Caco-2 (cell line): ENCODE results near the gene ZAP70. TPM values are rescaled to one million over a fixed set of nuclear protein-coding genes. Genes with fewer than 3 reads are reported as not detected.

ENCODE experiments used
- BruUV-seq: library from RNA; stranded (reverse); fragments of 400-500 nt; replicated peaks from 2 replicates; lab custom pipeline; 2021; lab: Mats Ljungman, UMichigan
- CTCF ChIA-PET: fragments of 300-600 bp; sonication (Branson Sonifier 250); formaldehyde crosslinking; loops from one replicate; lab custom pipeline; 2022; ENCODE audit warnings: antibody characterized with exemption; lab: Charles Lee
- POLR2A ChIA-PET: fragments of 300-600 bp; sonication (Branson Sonifier 250); formaldehyde crosslinking; loops from one replicate; lab custom pipeline; 2022; ENCODE audit warnings: antibody characterized with exemption; lab: Charles Lee
- DNase-seq, 2 experiments: peaks; one replicate each; pipeline versions ENCODE4 v3.0.0 to v3.0.0-alpha.2; 2020 to 2022
- H3K27me3 ChIP-seq: replicated peaks from 2 replicates; pipeline ENCODE4 v1.6.0; 2011; ENCODE audit warnings: low read length; ENCODE audit not compliant: control insufficient read depth, insufficient read depth
- H3K36me3 ChIP-seq: 2 replicates; pipeline ENCODE4 v1.5.1; 2011; ENCODE audit warnings: low read length; ENCODE audit not compliant: control insufficient read depth, insufficient read depth
- H3K4me1 ChIP-seq: fragments of 250-450 bp; sonication (Bioruptor Pico); 2 replicates; pipeline ENCODE4 v1.5.1; 2020; ENCODE audit warnings: mild to moderate bottlenecking
- H3K4me3 ChIP-seq: 2 replicates; pipeline ENCODE4 v1.5.1; 2011; ENCODE audit warnings: low read depth, mild to moderate bottlenecking, control low read depth, low read length
- H3K9me3 ChIP-seq: fragments of 250-450 bp; sonication (Bioruptor Pico); 2 replicates; pipeline ENCODE4 v1.5.1; 2020; ENCODE audit warnings: mild to moderate bottlenecking, moderate library complexity
- H3K27ac Mint-ChIP-seq: one replicate; pipeline ENCODE4 v1.8.0; 2022; ENCODE audit warnings: mixed read lengths; ENCODE audit not compliant: unreplicated experiment
- H3K27me3 Mint-ChIP-seq: one replicate; pipeline ENCODE4 v1.8.0; 2022; ENCODE audit warnings: mixed read lengths; ENCODE audit not compliant: insufficient read depth, unreplicated experiment
- H3K36me3 Mint-ChIP-seq: one replicate; pipeline ENCODE4 v1.8.0; 2022; ENCODE audit warnings: mild to moderate bottlenecking, mixed read lengths; ENCODE audit not compliant: insufficient read depth, unreplicated experiment
- H3K4me1 Mint-ChIP-seq: one replicate; pipeline ENCODE4 v1.8.0; 2022; ENCODE audit warnings: low read depth, mixed read lengths; ENCODE audit not compliant: unreplicated experiment
- H3K4me3 Mint-ChIP-seq: one replicate; pipeline ENCODE4 v1.8.0; 2022; ENCODE audit warnings: mild to moderate bottlenecking, moderate library complexity, mixed read lengths; ENCODE audit not compliant: unreplicated experiment
- H3K9me3 Mint-ChIP-seq: one replicate; pipeline ENCODE4 v1.8.0; 2022; ENCODE audit warnings: mixed read lengths; ENCODE audit not compliant: unreplicated experiment
- intact Hi-C: fragments of 100-400 bp; cut with micrococcal nuclease; formaldehyde crosslinking; loops from one replicate; pipeline ENCODE4 v1.10.0; 2022; ENCODE audit not compliant: unreplicated experiment
- total RNA-seq: library from RNA; stranded (reverse); gene quantifications from 2 replicates; pipeline ENCODE4 v1.2.3, GENCODE V29; 2022
- TF ChIP-seq, protein P1 (sequence below), 2 experiments: fragments of 200-600 bp in 1 of 2; IDR thresholded peaks; 1 replicate in 1 of 2; 2 replicates in 1 of 2; pipeline versions ENCODE4 v1.5.1 to v1.8.0; 2011 to 2022; ENCODE audit warnings: antibody characterized with exemption in 1 of 2, control low read depth in 1 of 2, inconsistent platforms in 1 of 2, low read depth in 1 of 2, low read length in 1 of 2, mild to moderate bottlenecking in 1 of 2, moderate library complexity in 1 of 2; ENCODE audit not compliant: insufficient read depth in 1 of 2, severe bottlenecking in 1 of 2, unreplicated experiment in 1 of 2

ZAP70 gene
- total RNA-seq, 1 experiment from 2014 or later = 0.82 TPM

DNA sequence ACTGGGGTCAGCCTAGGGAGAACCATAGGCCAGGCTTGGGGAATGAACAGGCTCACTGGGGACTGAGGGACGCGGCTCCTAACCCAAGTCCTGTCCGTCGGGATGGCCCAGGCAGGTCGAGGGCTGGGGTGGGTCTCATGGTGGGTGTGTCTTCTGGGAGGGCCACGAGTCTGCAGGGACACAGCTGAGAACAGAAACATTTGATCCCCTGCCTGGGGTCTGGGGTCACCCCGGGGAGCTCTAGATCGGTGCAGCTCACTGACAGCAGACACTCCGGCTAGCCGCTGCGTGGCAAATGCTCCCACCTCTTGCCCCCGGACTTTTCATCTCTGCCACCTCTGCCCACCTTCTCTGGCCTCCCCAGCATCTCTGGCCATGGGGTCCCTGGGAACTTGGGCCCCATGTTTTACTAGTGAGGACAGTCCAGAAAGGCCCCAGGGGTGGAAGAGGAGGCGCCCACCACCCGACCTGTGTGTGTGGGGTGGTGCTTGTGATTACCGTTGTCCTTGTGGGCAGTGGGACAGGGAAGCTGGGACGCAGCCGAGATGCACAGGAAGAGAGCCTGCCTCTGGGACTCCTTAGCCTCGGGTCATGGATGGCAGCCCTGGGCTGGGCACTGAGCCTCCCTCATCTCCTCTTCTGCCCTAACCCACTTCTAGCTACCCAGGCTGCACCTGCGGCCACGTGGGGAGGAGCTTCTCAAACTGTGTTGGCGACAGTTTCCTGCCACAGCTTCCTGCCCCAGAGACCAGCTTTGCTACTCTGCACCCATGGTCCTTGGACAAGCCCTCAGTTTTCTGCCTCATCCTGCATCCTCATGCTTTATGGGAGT lies 4.9 kb downstream of the ZAP70 start:
- H3K27ac Mint-ChIP-seq = no peak overlapping the region
- CTCF ChIA-PET = no interaction called here
- no peaks in the 10 kb centered on the region for H3K27me3 Mint-ChIP-seq
- H3K9me3 ChIP-seq = no peaks in the 10 kb centered on the region
- H3K36me3 Mint-ChIP-seq = no peaks in the 10 kb centered on the region
- peaks cover 10% of the 10 kb centered on the region for H3K4me1 ChIP-seq
- H3K4me3 Mint-ChIP-seq = no peak overlapping the region
- TF ChIP-seq, protein P1, sequence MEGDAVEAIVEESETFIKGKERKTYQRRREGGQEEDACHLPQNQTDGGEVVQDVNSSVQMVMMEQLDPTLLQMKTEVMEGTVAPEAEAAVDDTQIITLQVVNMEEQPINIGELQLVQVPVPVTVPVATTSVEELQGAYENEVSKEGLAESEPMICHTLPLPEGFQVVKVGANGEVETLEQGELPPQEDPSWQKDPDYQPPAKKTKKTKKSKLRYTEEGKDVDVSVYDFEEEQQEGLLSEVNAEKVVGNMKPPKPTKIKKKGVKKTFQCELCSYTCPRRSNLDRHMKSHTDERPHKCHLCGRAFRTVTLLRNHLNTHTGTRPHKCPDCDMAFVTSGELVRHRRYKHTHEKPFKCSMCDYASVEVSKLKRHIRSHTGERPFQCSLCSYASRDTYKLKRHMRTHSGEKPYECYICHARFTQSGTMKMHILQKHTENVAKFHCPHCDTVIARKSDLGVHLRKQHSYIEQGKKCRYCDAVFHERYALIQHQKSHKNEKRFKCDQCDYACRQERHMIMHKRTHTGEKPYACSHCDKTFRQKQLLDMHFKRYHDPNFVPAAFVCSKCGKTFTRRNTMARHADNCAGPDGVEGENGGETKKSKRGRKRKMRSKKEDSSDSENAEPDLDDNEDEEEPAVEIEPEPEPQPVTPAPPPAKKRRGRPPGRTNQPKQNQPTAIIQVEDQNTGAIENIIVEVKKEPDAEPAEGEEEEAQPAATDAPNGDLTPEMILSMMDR (IDR thresholded peaks at IDR 0.05; ENCODE audit: insufficient read depth in 1 of 2, low read depth in 1 of 2, low read length in 1 of 2, severe bottlenecking in 1 of 2, unreplicated experiment in 1 of 2) = no peak
- POLR2A ChIA-PET = no interaction called here
- H3K9me3 Mint-ChIP-seq = no peaks in the 10 kb centered on the region
- intact Hi-C loops = no loop called here
- H3K4me1 Mint-ChIP-seq = peaks cover 7% of the 10 kb centered on the region
- BruUV-seq = no TSS peak
- no peaks in the 10 kb centered on the region for H3K27me3 ChIP-seq
- H3K36me3 ChIP-seq = no peaks in the 10 kb centered on the region
- peak in 1 of 2 experiments; percentile 19 for DNase-seq
- no peak overlapping the region for H3K4me3 ChIP-seq

DNA sequence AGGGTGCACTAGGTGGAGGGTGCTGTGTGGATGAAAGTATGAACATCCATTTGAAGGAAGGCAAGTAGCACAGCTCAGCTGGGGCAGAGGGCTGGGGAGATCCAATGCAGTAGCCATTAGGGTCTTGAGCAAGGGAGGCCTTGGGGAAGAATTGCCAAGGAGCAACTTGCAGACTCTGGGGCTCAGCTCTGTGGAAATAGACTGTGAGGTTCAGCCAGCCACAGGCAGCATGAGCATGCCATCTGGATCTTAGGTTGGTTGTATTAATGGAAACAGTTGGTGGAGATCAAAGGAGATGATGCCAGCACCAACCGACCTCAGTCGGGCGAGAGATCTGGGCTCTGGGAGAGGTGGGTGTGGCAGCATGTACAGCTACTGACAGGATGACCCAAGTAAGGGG lies 5.6 kb downstream of the ZAP70 start:
- no peaks in the 10 kb centered on the region for H3K9me3 Mint-ChIP-seq
- H3K27me3 Mint-ChIP-seq = no peaks in the 10 kb centered on the region
- no peak overlapping the region for H3K4me3 ChIP-seq
- TF ChIP-seq, protein P1 (IDR thresholded peaks at IDR 0.05; ENCODE audit: insufficient read depth in 1 of 2, low read depth in 1 of 2, low read length in 1 of 2, severe bottlenecking in 1 of 2, unreplicated experiment in 1 of 2) = no peak
- no peak for DNase-seq
- no TSS peak for BruUV-seq
- POLR2A ChIA-PET = no interaction called here
- CTCF ChIA-PET = no interaction called here
- H3K4me3 Mint-ChIP-seq = no peak overlapping the region
- H3K4me1 ChIP-seq = peaks cover 8% of the 10 kb centered on the region
- H3K27me3 ChIP-seq = no peaks in the 10 kb centered on the region
- intact Hi-C loops = no loop called here
- H3K36me3 Mint-ChIP-seq = no peaks in the 10 kb centered on the region
- no peaks in the 10 kb centered on the region for H3K36me3 ChIP-seq
- H3K9me3 ChIP-seq = no peaks in the 10 kb centered on the region
- H3K27ac Mint-ChIP-seq = no peak overlapping the region
- peaks cover 7% of the 10 kb centered on the region for H3K4me1 Mint-ChIP-seq

DNA sequence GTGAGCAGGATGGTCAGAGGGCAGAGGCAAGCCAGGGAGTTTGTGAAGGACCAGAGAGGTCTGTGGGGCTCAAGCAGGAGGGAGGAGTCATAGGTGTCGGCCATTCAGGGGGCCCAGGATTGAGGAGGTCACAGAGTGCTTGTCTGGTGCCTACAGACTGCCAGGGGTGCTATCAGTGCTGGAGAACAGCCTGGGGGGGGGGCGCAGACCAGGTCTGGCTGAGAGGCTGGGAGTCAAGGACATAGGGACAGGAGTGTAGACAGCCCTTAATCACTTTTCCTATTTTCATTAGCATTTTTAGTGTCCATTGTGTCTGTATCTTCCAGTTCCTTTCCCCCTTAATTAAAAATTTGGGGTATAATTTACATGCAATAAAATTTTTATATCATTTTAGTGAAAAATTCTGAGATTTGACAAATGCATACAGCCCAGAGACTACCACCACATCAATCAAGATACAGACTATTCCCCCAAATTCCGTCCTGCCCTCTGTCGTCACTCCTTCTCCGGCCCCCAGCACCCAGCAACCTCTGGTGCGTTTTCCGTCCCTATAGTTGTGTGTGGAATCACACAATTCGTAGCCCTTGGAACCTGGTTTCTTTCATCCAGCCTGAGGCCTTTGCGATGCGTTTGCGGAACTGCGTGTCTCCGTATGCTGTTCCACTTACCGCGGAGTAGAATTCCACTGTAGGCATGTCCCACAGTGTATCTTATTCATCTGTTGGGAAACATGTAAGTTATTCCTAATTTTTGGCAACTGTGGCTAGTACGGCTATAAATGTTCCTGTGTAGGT lies 6.2 kb downstream of the ZAP70 start:
- H3K9me3 ChIP-seq = no peaks in the 10 kb centered on the region
- H3K27ac Mint-ChIP-seq = no peak overlapping the region
- peaks cover 7% of the 10 kb centered on the region for H3K4me1 Mint-ChIP-seq
- TF ChIP-seq, protein P1 (IDR thresholded peaks at IDR 0.05; ENCODE audit: insufficient read depth in 1 of 2, low read depth in 1 of 2, low read length in 1 of 2, severe bottlenecking in 1 of 2, unreplicated experiment in 1 of 2) = no peak
- BruUV-seq = no TSS peak
- no peak for DNase-seq
- intact Hi-C loops = no loop called here
- no peaks in the 10 kb centered on the region for H3K27me3 ChIP-seq
- H3K27me3 Mint-ChIP-seq = no peaks in the 10 kb centered on the region
- H3K36me3 ChIP-seq = no peaks in the 10 kb centered on the region
- H3K4me3 Mint-ChIP-seq = no peak overlapping the region
- no peaks in the 10 kb centered on the region for H3K9me3 Mint-ChIP-seq
- H3K36me3 Mint-ChIP-seq = no peaks in the 10 kb centered on the region
- H3K4me3 ChIP-seq = no peak overlapping the region
- POLR2A ChIA-PET = no interaction called here
- H3K4me1 ChIP-seq = peaks cover 8% of the 10 kb centered on the region
- CTCF ChIA-PET = no interaction called here
